Natural killer cell (primary cell): Measurements from ENCODE around the gene GABRE. TPM values are rescaled to one million over a fixed set of nuclear protein-coding genes. Genes with fewer than 3 reads are reported as not detected.

Source experiments
- ATAC-seq, 3 donors: fragments of 150-1000 bp in 2 of 3; fragments of 200-7000 bp in 1 of 3; cut with Tn5 transposase; 1 replicate in 1 of 3; 2 replicates in 2 of 3; pipeline ENCODE4 v1.10.0; 2021; ENCODE audit warnings: mild to moderate bottlenecking in 2 of 3, moderate library complexity in 2 of 3
- DNase-seq, 2 donors: peaks; one replicate each; pipeline versions ENCODE4 v3.0.0 to v3.0.0-alpha.2; 2013 to 2021; ENCODE audit warnings: mixed read lengths in 1 of 2
- H3K27ac ChIP-seq: one replicate; pipeline ENCODE4 v1.5.1; 2013; ENCODE audit warnings: mild to moderate bottlenecking, low read length
- H3K27me3 ChIP-seq: one replicate; pipeline ENCODE4 v1.6.1; 2013; ENCODE audit warnings: low read length; ENCODE audit not compliant: control insufficient read depth, insufficient read depth
- H3K36me3 ChIP-seq: one replicate; pipeline ENCODE4 v1.6.1; 2013; ENCODE audit warnings: low read length; ENCODE audit not compliant: control insufficient read depth, insufficient read depth
- H3K4me1 ChIP-seq: one replicate; pipeline ENCODE4 v1.6.1; 2013; ENCODE audit warnings: low read length; ENCODE audit not compliant: control insufficient read depth, insufficient read depth
- H3K4me3 ChIP-seq: one replicate; pipeline ENCODE4 v1.5.1; 2013; ENCODE audit warnings: low read length
- H3K9me3 ChIP-seq: one replicate; pipeline ENCODE4 v1.6.1; 2013; ENCODE audit warnings: low read length; ENCODE audit not compliant: control insufficient read depth, insufficient read depth
- H3K27ac Mint-ChIP-seq, 2 donors: one replicate each; pipeline ENCODE4 v1.8.0; 2022; ENCODE audit warnings: mild to moderate bottlenecking in 2 of 2, mixed read lengths in 2 of 2, moderate library complexity in 1 of 2
- H3K27me3 Mint-ChIP-seq, 2 donors: one replicate each; pipeline ENCODE4 v1.8.0; 2022; ENCODE audit warnings: low read depth in 2 of 2, mixed read lengths in 2 of 2
- H3K36me3 Mint-ChIP-seq: one replicate; pipeline ENCODE4 v1.8.0; 2022; ENCODE audit warnings: mixed read lengths
- H3K4me1 Mint-ChIP-seq, 2 donors: one replicate each; pipeline ENCODE4 v1.8.0; 2022; ENCODE audit warnings: mixed read lengths in 2 of 2
- H3K4me3 Mint-ChIP-seq: one replicate; pipeline ENCODE4 v1.8.0; 2022; ENCODE audit warnings: mild to moderate bottlenecking, moderate library complexity, mixed read lengths
- H3K9me3 Mint-ChIP-seq, 2 donors: one replicate each; pipeline ENCODE4 v1.8.0; 2022; ENCODE audit warnings: mixed read lengths in 2 of 2
- CTCF ChIP-seq: fragments of 200-600 bp; IDR thresholded peaks from one replicate; pipeline ENCODE4 v1.8.0; 2022; ENCODE audit warnings: antibody characterized with exemption
- WGBS: methylation state at CpG from one replicate; pipeline ENCODE4 v1.1.7; 2013; ENCODE audit warnings: missing lambda C conversion rate; ENCODE audit not compliant: insufficient coverage; 5-methylcytosine and 5-hydroxymethylcytosine counted together
- intact Hi-C: fragments of 100-400 bp; cut with micrococcal nuclease; formaldehyde crosslinking; loops from one replicate; pipeline ENCODE4 v1.14.2; 2022
- total RNA-seq, 4 donors: library from RNA; stranded (reverse); fragments of 120-200 nt in 1 of 4; gene quantifications; one replicate each; pipeline versions ENCODE4 v1.2.3 to v1.2.4, GENCODE V29; 2013 to 2022

GABRE gene
- total RNA-seq, 3 donors from 2014 or later (not counting 1 experiment from before 2014, with no cell fraction given) = not detected

GRCh38 chrX:151977923-151978322, 3.4 kb upstream of the GABRE start:
- H3K27me3 ChIP-seq = no peaks in the 10 kb centered on the region
- H3K4me1 ChIP-seq = no peaks in the 10 kb centered on the region
- Mint-ChIP-seq H3K27ac (no peak overlapping the region), H3K36me3 (no peaks in the 10 kb centered on the region), H3K27me3 (peaks cover 9 to 12% of the 10 kb centered on the region in 2 donors), H3K4me1 (no peaks in the 10 kb centered on the region), H3K9me3 (no peaks in the 10 kb centered on the region), H3K4me3 (no peak overlapping the region)
- ATAC-seq (no peak), DNase-seq (no peak)
- H3K27ac ChIP-seq = no peak overlapping the region
- no peaks in the 10 kb centered on the region for H3K9me3 ChIP-seq
- no peak overlapping the region for H3K4me3 ChIP-seq
- no peak for TF ChIP-seq CTCF
- H3K36me3 ChIP-seq = no peaks in the 10 kb centered on the region
- intact Hi-C loops = no loop called here
- WGBS = 86% methylated on average over 1 of the region's 1 CpG

- no peak overlapping the region for H3K27ac Mint-ChIP-seq
- H3K4me3 Mint-ChIP-seq = no peak overlapping the region
- H3K36me3 Mint-ChIP-seq = no peaks in the 10 kb centered on the region
- H3K9me3 Mint-ChIP-seq = no peaks in the 10 kb centered on the region
- Histone ChIP-seq H3K9me3 (no peaks in the 10 kb centered on the region), H3K27ac (no peak overlapping the region), H3K27me3 (no peaks in the 10 kb centered on the region), H3K4me3 (no peak overlapping the region), H3K4me1 (no peaks in the 10 kb centered on the region), H3K36me3 (no peaks in the 10 kb centered on the region)
- no peaks in the 10 kb centered on the region for H3K4me1 Mint-ChIP-seq
- peaks cover 9 to 12% of the 10 kb centered on the region in 2 donors for H3K27me3 Mint-ChIP-seq
- intact Hi-C loops = no loop called here
- no peak for DNase-seq
- 86% methylated on average over 5 of the region's 5 CpGs for WGBS
- no peak for ATAC-seq
- no peak for TF ChIP-seq CTCF
These were observed 2.5 kb upstream of the GABRE start for GRCh38 chrX:151977009-151977408.

GRCh38 chrX:151975736-151976275, 1.3 kb upstream of the GABRE start:
- no peak overlapping the region for H3K27ac Mint-ChIP-seq
- WGBS = 90% methylated on average over 5 of the region's 5 CpGs
- H3K27me3 ChIP-seq = no peaks in the 10 kb centered on the region
- no peaks in the 10 kb centered on the region for H3K36me3 Mint-ChIP-seq
- no peaks in the 10 kb centered on the region for H3K4me1 ChIP-seq
- ATAC-seq (no peak), DNase-seq (no peak)
- TF ChIP-seq CTCF = no peak
- no peaks in the 10 kb centered on the region for H3K4me1 Mint-ChIP-seq
- no peak overlapping the region for H3K4me3 Mint-ChIP-seq
- no peaks in the 10 kb centered on the region for H3K36me3 ChIP-seq
- H3K9me3 ChIP-seq = no peaks in the 10 kb centered on the region
- intact Hi-C loops = no loop called here
- no peaks in the 10 kb centered on the region for H3K9me3 Mint-ChIP-seq
- H3K4me3 ChIP-seq = no peak overlapping the region
- peaks cover 9 to 12% of the 10 kb centered on the region in 2 donors for H3K27me3 Mint-ChIP-seq
- H3K27ac ChIP-seq = no peak overlapping the region

- Mint-ChIP-seq H3K36me3 (no peaks in the 10 kb centered on the region), H3K4me3 (no peak overlapping the region), H3K4me1 (no peaks in the 10 kb centered on the region), H3K27ac (no peak overlapping the region), H3K27me3 (peaks cover 9 to 14% of the 10 kb centered on the region in 2 donors), H3K9me3 (no peaks in the 10 kb centered on the region)
- Histone ChIP-seq H3K27ac (no peak overlapping the region), H3K36me3 (no peaks in the 10 kb centered on the region), H3K9me3 (no peaks in the 10 kb centered on the region), H3K27me3 (no peaks in the 10 kb centered on the region), H3K4me3 (no peak overlapping the region), H3K4me1 (no peaks in the 10 kb centered on the region)
- ATAC-seq (no peak), DNase-seq (no peak)
- 72% methylated on average over 8 of the region's 8 CpGs for WGBS
- no peak for TF ChIP-seq CTCF
- intact Hi-C loops = no loop called here
These were observed 735 bp upstream of the GABRE start for GRCh38 chrX:151975228-151975593.
